Choroid plexus epithelial cell (primary cell): Measurements from ENCODE around the gene NGEF.

ENCODE experiments used
- DNase-seq: peaks from one replicate; pipeline ENCODE4 v3.0.0-alpha.2; 2010; ENCODE audit warnings: low read depth
- H3K4me3 ChIP-seq: 2 replicates; pipeline ENCODE4 v1.5.1; 2011; ENCODE audit warnings: low read depth, mild to moderate bottlenecking, control low read depth, low read length, moderate library complexity
- TF ChIP-seq, protein P1 (sequence below): conservative IDR thresholded peaks from 2 replicates; pipeline ENCODE4 v1.5.1; 2011; ENCODE audit warnings: low read depth, mild to moderate bottlenecking, control low read depth, inconsistent platforms, low read length, moderate library complexity

Gene NGEF

GRCh38 chr2:232886632-232887031, 126.4 kb downstream of the NGEF start:
- DNase-seq = no peak
- no peak overlapping the region for H3K4me3 ChIP-seq
- TF ChIP-seq, protein P1, sequence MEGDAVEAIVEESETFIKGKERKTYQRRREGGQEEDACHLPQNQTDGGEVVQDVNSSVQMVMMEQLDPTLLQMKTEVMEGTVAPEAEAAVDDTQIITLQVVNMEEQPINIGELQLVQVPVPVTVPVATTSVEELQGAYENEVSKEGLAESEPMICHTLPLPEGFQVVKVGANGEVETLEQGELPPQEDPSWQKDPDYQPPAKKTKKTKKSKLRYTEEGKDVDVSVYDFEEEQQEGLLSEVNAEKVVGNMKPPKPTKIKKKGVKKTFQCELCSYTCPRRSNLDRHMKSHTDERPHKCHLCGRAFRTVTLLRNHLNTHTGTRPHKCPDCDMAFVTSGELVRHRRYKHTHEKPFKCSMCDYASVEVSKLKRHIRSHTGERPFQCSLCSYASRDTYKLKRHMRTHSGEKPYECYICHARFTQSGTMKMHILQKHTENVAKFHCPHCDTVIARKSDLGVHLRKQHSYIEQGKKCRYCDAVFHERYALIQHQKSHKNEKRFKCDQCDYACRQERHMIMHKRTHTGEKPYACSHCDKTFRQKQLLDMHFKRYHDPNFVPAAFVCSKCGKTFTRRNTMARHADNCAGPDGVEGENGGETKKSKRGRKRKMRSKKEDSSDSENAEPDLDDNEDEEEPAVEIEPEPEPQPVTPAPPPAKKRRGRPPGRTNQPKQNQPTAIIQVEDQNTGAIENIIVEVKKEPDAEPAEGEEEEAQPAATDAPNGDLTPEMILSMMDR = no peak

DNA sequence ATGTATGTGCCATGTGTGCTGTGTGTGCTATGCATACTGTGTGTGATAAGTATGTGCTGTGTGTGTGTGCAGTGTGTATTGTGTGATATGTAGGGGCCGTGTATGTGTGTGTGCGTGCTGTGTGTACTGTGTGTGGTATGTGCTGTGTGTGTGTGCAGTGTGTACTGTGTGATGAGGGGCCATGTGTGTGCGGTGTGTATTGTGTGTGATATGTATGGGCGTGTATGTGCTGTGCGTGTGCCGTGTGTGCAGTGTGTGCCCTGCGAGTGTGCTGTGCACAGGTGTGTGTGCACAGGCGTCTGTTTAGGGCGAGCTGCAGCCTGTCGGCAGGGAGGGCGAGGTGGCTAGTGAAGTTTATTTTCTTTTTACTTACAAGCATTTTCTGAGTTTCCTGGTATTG, 126.9 kb downstream of the NGEF start:
- no peak for DNase-seq
- TF ChIP-seq, protein P1 = no peak
- H3K4me3 ChIP-seq = no peak overlapping the region

- DNase-seq = no peak
- H3K4me3 ChIP-seq = no peak overlapping the region
- TF ChIP-seq, protein P1 = no peak
These were observed 127.6 kb downstream of the NGEF start for GRCh38 chr2:232885264-232885961.

DNA sequence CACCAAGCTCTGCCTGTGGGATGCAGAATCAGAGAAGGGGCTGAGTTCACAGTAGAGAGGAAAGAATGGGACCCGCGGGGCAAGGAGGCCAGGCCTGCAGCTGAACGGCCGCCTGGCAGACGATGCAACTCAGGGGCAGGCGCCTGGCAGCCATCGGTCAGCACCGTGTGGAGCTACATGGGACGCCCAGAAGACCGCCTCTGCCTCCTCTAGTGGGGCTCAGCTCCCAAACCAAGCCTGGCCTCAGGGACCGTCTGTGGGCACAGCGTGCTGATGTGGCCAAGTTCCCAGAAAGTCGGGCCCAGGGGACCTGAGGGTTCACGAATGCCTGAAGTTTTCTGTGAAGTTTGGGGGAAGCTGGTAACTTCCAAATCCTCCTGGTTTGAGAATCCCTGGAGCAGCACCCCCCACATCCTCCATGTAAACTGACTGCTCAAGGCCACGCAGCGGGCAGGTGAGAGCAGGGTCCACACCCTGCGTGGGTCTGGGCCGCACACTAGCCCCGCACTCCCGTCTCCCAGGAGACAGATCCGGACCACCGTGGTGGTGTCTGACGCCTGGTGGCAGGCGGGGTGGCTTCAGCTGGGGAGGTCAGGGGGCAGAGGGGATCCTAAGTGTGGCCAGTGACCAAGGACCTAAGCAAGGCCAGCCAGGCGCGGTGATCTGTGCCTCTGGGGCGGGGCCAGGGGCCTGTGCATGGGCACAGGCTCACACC, 128.3 kb downstream of the NGEF start:
- TF ChIP-seq, protein P1 = no peak
- H3K4me3 ChIP-seq = no peak overlapping the region
- no peak for DNase-seq

- H3K4me3 ChIP-seq = no peak overlapping the region
- TF ChIP-seq, protein P1 = no peak
- no peak for DNase-seq
These were observed 129.0 kb downstream of the NGEF start for GRCh38 chr2:232884001-232884421.

GRCh38 chr2:232883116-232883721, 129.8 kb downstream of the NGEF start:
- DNase-seq = no peak
- no peak overlapping the region for H3K4me3 ChIP-seq
- TF ChIP-seq, protein P1 = no peak
